Mammary epithelial cell (primary cell): ENCODE results near the gene FKBP15.

ENCODE experiments used
- CTCF ChIP-seq, 2 donors: IDR thresholded peaks in 1 of 2; conservative IDR thresholded peaks in 1 of 2; 2 replicates each; pipeline ENCODE4 v1.5.1; 2011 to 2012; ENCODE audit warnings: inconsistent platforms in 2 of 2, low read length in 2 of 2, mild to moderate bottlenecking in 2 of 2, control low read depth in 1 of 2, low read depth in 1 of 2; ENCODE audit not compliant: insufficient read depth in 1 of 2; ENCODE audit errors: extremely low read depth in 1 of 2
- EZH2 ChIP-seq: IDR thresholded peaks from 2 replicates; pipeline ENCODE4 v1.6.1; 2012; ENCODE audit warnings: low read length, inconsistent platforms, borderline replicate concordance

- TF ChIP-seq CTCF (conservative IDR thresholded peaks at IDR 0.05 in 1 of 2, IDR thresholded peaks at IDR 0.05 in 1 of 2; ENCODE audit: extremely low read depth in 1 of 2, insufficient read depth in 1 of 2, low read depth in 1 of 2, low read length in 2 of 2) (no peak), EZH2 (no peak)
Observed at GRCh38 chr9:113221003-113221799, at the start of gene FKBP15, which contains the start of gene SLC31A1.
